ENCODE measurements around the gene FSD2.
"Not testable (repeated sequence)": the region's sequence is repeated elsewhere in the genome, so short reads cannot be mapped to it uniquely, and the experiment has no call there.

FSD2 gene

GRCh38 chr15:82788496-82788895 lies 17.4 kb downstream of the FSD2 start:
- no peak for DNase-seq

GRCh38 chr15:82781349-82781748 lies 24.5 kb downstream of the FSD2 start:
- no peak for DNase-seq

GRCh38 chr15:82778755-82779154 lies 27.1 kb downstream of the FSD2 start:
- DNase-seq, result no peak

GRCh38 chr15:82774496-82774895 lies 31.4 kb downstream of the FSD2 start:
- DNase-seq, result no peak

- no peak for DNase-seq
These were observed 33.9 kb downstream of the FSD2 start for GRCh38 chr15:82771789-82772607.

GRCh38 chr15:82768414-82769054 lies 37.3 kb downstream of the FSD2 start:
- DNase-seq, result no peak

- DNase-seq, result no peak
These were observed 38.6 kb downstream of the FSD2 start for GRCh38 chr15:82767163-82767829.

- DNase-seq, result not testable (repeated sequence)
These were observed 39.7 kb downstream of the FSD2 start for GRCh38 chr15:82766201-82766600.

- no peak for DNase-seq
These were observed 41.1 kb downstream of the FSD2 start for GRCh38 chr15:82764740-82765139.

GRCh38 chr15:82764117-82764490 lies 41.8 kb downstream of the FSD2 start:
- no peak for DNase-seq

- DNase-seq, result no peak
These were observed 42.3 kb downstream of the FSD2 start for GRCh38 chr15:82763361-82764116.

- DNase-seq, result no peak
These were observed 54.6 kb downstream of the FSD2 start for GRCh38 chr15:82751308-82751707.

GRCh38 chr15:82750831-82751180 lies 55.1 kb downstream of the FSD2 start:
- peak; percentile 54 for DNase-seq

GRCh38 chr15:82749951-82750830 lies 55.7 kb downstream of the FSD2 start:
- DNase-seq, result peak; percentile 98

- no peak for DNase-seq
These were observed 57.6 kb downstream of the FSD2 start for GRCh38 chr15:82748315-82748714.

- no peak for DNase-seq
These were observed 62.1 kb downstream of the FSD2 start for GRCh38 chr15:82743810-82744209.

- no peak for DNase-seq
These were observed 63.7 kb downstream of the FSD2 start for GRCh38 chr15:82742134-82742533.

GRCh38 chr15:82739086-82739485 lies 66.8 kb downstream of the FSD2 start:
- no peak for DNase-seq

- no peak for DNase-seq
These were observed 67.9 kb downstream of the FSD2 start for GRCh38 chr15:82737975-82738374.

- DNase-seq, result no peak
These were observed 74.3 kb downstream of the FSD2 start for GRCh38 chr15:82731527-82731926.

- no peak for DNase-seq
These were observed 75.8 kb downstream of the FSD2 start for GRCh38 chr15:82730022-82730530.

GRCh38 chr15:82726816-82727215 lies 79.1 kb downstream of the FSD2 start:
- no peak for DNase-seq

Data from NCI-H82 (cell line).